HG02678 (cell line): ENCODE data around the gene ATF3.
"Not testable (repeated sequence)": the region's sequence is repeated elsewhere in the genome, so short reads cannot be mapped to it uniquely, and the experiment has no call there.

Experiments
- ATAC-seq: cut with Tn5 transposase; IDR thresholded peaks from one replicate; pipeline ENCODE4 v1.9.1; 2021; ENCODE audit warnings: mild to moderate bottlenecking, moderate library complexity; ENCODE audit not compliant: unreplicated experiment

The ATF3 gene

GRCh38 chr1:212625781-212626450, 17.4 kb downstream of the ATF3 start:
- ATAC-seq, result no peak

DNA sequence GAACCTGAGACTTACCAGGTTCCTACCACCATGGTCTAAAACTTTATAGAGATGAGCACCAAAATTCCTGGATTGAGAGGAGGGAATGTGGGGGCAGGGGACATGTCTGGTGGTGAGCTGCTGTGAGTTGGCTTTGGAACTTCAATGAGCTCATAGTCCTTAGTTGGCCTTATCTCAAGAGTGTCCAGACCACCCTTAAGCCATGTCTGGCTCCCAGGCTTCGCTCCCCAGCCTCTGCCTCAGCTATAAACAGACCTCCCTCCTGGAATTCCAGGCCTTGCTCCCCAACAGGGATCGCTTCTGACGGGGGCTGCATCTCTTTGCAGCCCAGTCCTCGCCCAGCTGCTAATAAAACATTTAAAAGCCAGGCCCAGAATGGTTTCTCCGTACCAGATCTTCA, 19.5 kb downstream of the ATF3 start:
- no peak for ATAC-seq

GRCh38 chr1:212628813-212629415, 20.4 kb downstream of the ATF3 start:
- no peak for ATAC-seq

- no peak for ATAC-seq
Measured at GRCh38 chr1:212629450-212630157, 21.0 kb downstream of the ATF3 start.

DNA sequence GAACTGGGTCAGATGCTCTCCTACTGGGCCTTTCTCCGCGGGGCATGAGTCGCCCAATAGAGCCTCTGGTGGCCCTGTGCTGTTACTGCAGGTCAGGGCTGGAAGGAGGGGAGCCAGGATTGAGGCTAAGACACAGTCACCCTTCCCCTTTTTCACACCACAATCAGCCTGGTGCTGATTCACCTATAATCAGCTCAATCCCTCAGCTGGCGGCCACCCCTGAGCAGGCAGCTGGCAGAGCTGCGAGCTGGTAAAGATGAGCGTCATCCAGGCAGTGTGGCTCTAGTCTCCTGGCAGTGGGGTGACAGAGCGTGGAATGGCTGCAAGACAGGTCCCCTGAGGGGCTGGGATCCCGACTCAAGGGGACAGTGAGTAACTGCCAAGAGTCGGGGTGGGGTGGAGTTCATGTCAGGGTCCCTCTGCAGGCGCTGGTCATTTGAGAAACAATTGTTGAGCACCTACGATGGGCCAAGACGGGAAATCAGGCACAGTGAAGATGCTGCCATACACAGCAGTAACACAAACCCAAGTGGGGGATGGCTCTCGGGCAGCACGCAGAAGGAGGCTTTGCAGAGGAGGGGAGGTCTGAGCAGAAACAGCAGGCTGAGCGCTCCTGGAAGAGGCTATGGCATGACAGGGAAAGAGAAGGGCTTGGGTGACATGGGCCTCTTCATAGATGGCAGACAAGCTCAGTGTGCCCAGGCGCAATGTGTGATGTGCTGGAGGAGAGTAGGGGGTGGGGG, 21.8 kb downstream of the ATF3 start:
- peak; percentile 95 for ATAC-seq

GRCh38 chr1:212633161-212633560, 24.6 kb downstream of the ATF3 start:
- no peak for ATAC-seq

- ATAC-seq, result no peak
Measured at GRCh38 chr1:212634252-212634651, 25.7 kb downstream of the ATF3 start.

GRCh38 chr1:212635141-212635631, 26.6 kb downstream of the ATF3 start:
- peak; percentile 35 for ATAC-seq

GRCh38 chr1:212637902-212638301, 29.3 kb downstream of the ATF3 start:
- no peak for ATAC-seq

- ATAC-seq, result no peak
Measured at GRCh38 chr1:212638492-212639151, 30.1 kb downstream of the ATF3 start.

- ATAC-seq, result not testable (repeated sequence)
Measured at GRCh38 chr1:212639524-212639923, 31.0 kb downstream of the ATF3 start.

DNA sequence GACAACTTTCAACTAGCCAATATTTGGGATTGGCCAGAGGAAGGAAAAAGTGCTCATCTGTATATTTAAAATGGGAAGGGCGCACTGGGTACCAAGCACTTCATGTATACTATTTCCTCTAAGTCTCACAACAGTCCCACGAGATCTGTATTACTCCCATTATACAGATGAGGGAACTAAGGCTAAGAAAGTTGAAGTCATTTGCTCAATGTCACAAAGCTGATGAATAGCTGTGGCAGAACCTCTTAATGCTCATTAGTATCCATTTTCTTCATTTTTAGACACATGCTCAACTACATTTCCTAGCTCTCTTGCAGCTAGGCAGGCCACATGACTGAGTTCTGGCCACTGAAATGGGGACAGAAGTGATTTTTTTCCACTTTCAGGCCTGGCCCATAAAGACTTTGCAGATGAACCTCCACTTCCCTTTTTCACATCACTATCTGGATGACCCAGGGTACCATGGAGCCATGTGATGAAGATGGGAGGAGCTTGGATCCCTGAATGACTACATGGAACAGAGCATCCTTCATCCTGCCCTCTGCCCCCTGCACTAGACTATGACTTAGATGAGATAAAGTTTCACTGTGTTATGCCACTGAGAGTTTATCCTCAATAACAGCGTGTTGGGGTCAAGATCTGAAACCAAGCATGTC, 31.8 kb downstream of the ATF3 start:
- ATAC-seq, result no peak

GRCh38 chr1:212641956-212642355, 33.4 kb downstream of the ATF3 start:
- ATAC-seq, result no peak

DNA sequence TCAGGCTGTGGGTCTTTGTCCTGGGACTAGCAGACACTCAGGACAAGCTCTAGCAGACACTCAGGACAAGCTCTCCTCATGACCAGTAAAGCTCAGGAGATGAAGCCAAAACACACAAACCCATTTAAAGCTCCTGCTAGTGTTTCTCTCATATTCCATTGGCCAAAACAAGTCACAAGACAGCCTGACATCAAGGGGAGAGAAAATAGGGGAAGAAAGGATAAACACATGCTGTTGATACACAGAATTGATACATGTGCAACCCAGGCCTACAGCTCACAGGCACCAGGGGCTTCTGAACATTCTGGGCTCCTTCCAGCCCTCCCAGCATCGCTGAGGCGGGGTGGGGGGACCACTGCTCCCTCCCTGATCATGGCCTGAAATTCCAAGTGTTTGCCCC, 35.3 kb downstream of the ATF3 start:
- no peak for ATAC-seq

- no peak for ATAC-seq
Measured at GRCh38 chr1:212644866-212645545, 36.4 kb downstream of the ATF3 start.

- ATAC-seq, result no peak
Measured at GRCh38 chr1:212645546-212646543, 37.3 kb downstream of the ATF3 start.

- no peak for ATAC-seq
Measured at GRCh38 chr1:212646588-212646987, 38.0 kb downstream of the ATF3 start.

DNA sequence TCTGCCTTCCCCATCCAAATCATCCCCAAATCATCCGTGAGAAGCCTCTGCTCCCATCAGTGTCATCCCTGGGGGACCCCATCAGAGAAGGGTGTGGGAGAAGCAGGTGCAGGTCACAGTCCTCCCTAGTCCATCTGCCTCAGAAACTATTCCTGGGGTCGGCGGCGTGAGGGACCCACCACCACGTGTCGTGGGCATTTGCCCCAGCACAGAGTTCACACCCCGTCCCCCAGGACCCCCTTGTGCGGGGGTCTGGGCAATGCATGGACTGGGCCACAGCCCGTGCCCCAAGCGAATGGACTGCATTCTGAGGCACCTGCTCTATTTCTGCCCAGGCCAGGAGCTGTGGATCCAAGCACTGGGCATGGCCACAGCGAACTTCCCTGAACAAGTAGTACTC, 38.4 kb downstream of the ATF3 start:
- ATAC-seq, result no peak

- no peak for ATAC-seq
Measured at GRCh38 chr1:212648431-212648830, 39.9 kb downstream of the ATF3 start.
